ENCODE data around the gene CDK6.

Gene CDK6

GRCh38 chr7:92877367-92877766, 41.0 kb upstream of the CDK6 start:
- no peak for DNase-seq (ENCODE audit: low read depth)
- no peak overlapping the region for H3K4me3 ChIP-seq (ENCODE audit: low read depth, low read length)
- TF ChIP-seq POLR2A (IDR thresholded peaks at IDR 0.05; ENCODE audit: extremely low read depth, insufficient read length) (no peak), CTCF (IDR thresholded peaks at IDR 0.05; ENCODE audit: low read depth, low read length) (no peak), MYC (IDR thresholded peaks at IDR 0.05; ENCODE audit: low read depth, low read length) (no peak)
- TF ChIP-seq, protein P1, sequence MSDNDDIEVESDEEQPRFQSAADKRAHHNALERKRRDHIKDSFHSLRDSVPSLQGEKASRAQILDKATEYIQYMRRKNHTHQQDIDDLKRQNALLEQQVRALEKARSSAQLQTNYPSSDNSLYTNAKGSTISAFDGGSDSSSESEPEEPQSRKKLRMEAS (IDR thresholded peaks at IDR 0.05; ENCODE audit: low read depth, low read length): no peak

GRCh38 chr7:92876836-92877235, 40.5 kb upstream of the CDK6 start:
- no peak for TF ChIP-seq POLR2A (IDR thresholded peaks at IDR 0.05; ENCODE audit: extremely low read depth, insufficient read length)
- TF ChIP-seq, protein P1 (IDR thresholded peaks at IDR 0.05; ENCODE audit: low read depth, low read length): no peak
- TF ChIP-seq CTCF (IDR thresholded peaks at IDR 0.05; ENCODE audit: low read depth, low read length): no peak
- no peak for TF ChIP-seq MYC (IDR thresholded peaks at IDR 0.05; ENCODE audit: low read depth, low read length)
- no peak for DNase-seq (ENCODE audit: low read depth)
- H3K4me3 ChIP-seq (ENCODE audit: low read depth, low read length): no peak overlapping the region

DNA sequence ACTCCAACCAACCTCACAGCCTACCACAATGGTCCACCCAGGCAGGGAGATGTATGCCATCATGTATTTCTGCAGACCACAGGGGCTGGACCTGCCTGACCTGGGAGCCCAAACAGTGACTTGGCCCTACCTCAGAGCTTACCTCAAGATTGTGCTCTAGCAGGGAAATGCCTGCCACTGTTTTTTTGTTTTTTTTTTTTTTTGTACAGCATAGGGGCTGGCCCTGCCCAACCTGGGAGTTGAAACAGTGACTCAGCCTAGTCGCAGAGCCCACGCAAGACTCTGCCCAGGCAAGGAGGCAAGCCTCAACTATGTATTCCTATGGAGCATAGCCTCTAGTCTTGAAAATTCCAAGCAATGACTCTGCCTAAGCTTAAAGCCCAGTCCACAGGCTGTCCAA, 39.3 kb upstream of the CDK6 start:
- TF ChIP-seq POLR2A (IDR thresholded peaks at IDR 0.05; ENCODE audit: extremely low read depth, insufficient read length) (no peak), CTCF (IDR thresholded peaks at IDR 0.05; ENCODE audit: low read depth, low read length) (no peak)
- TF ChIP-seq, protein P1 (IDR thresholded peaks at IDR 0.05; ENCODE audit: low read depth, low read length): no peak
- no peak for DNase-seq (ENCODE audit: low read depth)
- no peak overlapping the region for H3K4me3 ChIP-seq (ENCODE audit: low read depth, low read length)

GRCh38 chr7:92875173-92875572, 38.8 kb upstream of the CDK6 start:
- no peak overlapping the region for H3K4me3 ChIP-seq (ENCODE audit: low read depth, low read length)
- DNase-seq (ENCODE audit: low read depth): no peak
- TF ChIP-seq, protein P1 (IDR thresholded peaks at IDR 0.05; ENCODE audit: low read depth, low read length): no peak

DNA sequence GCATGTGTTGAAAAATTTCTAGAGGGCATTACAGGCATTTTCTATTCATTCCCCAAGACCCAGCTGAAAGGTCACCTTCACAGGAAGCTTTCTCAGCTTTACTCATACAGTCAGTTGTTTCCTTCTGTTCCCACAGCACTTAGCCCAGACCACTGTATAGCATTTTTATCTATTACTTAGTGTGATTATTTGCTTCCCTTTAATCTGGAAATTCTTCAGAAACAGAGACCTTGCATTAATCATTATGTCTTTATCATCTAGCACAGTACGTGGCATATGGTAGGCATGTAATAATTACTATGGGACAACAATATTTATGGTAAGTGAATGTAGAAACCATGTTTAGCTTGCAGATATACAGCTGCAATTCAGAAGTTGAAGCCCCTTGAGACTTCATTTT, 38.2 kb upstream of the CDK6 start:
- TF ChIP-seq POLR2A (IDR thresholded peaks at IDR 0.05; ENCODE audit: extremely low read depth, insufficient read length) (no peak), CTCF (IDR thresholded peaks at IDR 0.05; ENCODE audit: low read depth, low read length) (no peak), MYC (IDR thresholded peaks at IDR 0.05; ENCODE audit: low read depth, low read length) (no peak)
- TF ChIP-seq, protein P1 (IDR thresholded peaks at IDR 0.05; ENCODE audit: low read depth, low read length): no peak
- DNase-seq (ENCODE audit: low read depth): no peak
- H3K4me3 ChIP-seq (ENCODE audit: low read depth, low read length): no peak overlapping the region

DNA sequence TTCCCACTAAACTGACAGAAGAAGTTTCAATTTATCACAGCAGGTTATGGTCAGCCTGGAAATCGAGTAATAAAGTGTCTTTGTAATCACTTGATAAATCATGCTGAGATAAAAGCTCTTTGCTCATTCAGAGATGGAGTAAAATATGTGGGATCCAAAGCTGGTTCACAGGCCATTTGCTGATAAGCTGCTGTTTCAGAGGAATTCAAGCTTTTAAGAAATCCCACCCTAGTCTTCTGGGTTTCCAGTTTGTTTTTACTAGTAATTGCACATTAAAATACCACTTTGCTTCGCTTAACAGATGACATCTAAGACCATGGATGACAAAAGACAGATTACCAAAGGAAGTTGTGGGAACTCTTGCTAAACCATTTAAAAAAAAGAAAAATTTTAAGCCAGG, 37.4 kb upstream of the CDK6 start:
- DNase-seq (ENCODE audit: low read depth): no peak
- H3K4me3 ChIP-seq (ENCODE audit: low read depth, low read length): no peak overlapping the region
- no peak for TF ChIP-seq CTCF (IDR thresholded peaks at IDR 0.05; ENCODE audit: low read depth, low read length)
- TF ChIP-seq POLR2A (IDR thresholded peaks at IDR 0.05; ENCODE audit: extremely low read depth, insufficient read length): no peak
- no peak for TF ChIP-seq MYC (IDR thresholded peaks at IDR 0.05; ENCODE audit: low read depth, low read length)
- TF ChIP-seq, protein P1 (IDR thresholded peaks at IDR 0.05; ENCODE audit: low read depth, low read length): no peak

Data from NB4 (cell line).